Measurements from ENCODE around the gene SKA3.

SKA3 gene

GRCh38 chr13:21104199-21105019 lies 71.9 kb downstream of the SKA3 start:
- POLR2A ChIA-PET: no interaction called here
- no peak overlapping the region for H3K4me3 ChIP-seq (ENCODE audit: low read depth, low read length)
- CTCF ChIA-PET: no interaction called here
- DNase-seq (ENCODE audit: low read depth, low spot score): no peak
- TF ChIP-seq CTCF (IDR thresholded peaks at IDR 0.05; ENCODE audit: insufficient read depth, low read length, missing control alignments): no peak
